DMS53 treated with DMSO at 0.1 percent for 48 hours (cell line): Measurements from ENCODE around the gene PYY.

ENCODE experiments used
- DNase-seq: peaks from one replicate; lab custom pipeline; 2025; ENCODE audit not compliant: unreplicated experiment; lab: John Stamatoyannopoulos, UW

The PYY gene

GRCh38 chr17:43917348-43918025, 36.3 kb downstream of the PYY start:
- DNase-seq = no peak

GRCh38 chr17:43917016-43917347, 36.8 kb downstream of the PYY start:
- no peak for DNase-seq

DNA sequence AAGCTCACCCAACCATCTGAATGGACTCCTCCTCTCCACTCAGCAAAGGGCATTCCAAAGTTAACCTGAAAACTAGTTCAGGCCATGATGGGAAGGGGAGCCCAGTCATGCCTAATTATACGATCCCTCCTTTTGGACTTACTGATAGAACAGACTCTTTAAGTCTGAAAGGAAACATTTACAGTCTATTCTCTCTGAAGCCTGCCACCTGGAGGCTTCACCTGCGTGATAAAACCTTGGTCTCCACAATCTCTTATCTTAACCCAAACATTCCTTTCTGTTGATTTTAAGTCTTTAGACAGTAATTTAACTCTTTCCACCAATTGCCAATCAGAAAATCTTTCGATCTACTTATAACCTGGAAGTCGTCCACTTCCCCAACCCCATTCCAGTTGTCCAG, 37.4 kb downstream of the PYY start:
- DNase-seq = no peak

- no peak for DNase-seq
Observed at GRCh38 chr17:43915559-43915958, 38.2 kb downstream of the PYY start.

GRCh38 chr17:43914451-43914850, 39.3 kb downstream of the PYY start:
- no peak for DNase-seq

- no peak for DNase-seq
Observed at GRCh38 chr17:43913584-43913983, 40.2 kb downstream of the PYY start.

GRCh38 chr17:43912635-43913304, 41.0 kb downstream of the PYY start:
- no peak for DNase-seq

DNA sequence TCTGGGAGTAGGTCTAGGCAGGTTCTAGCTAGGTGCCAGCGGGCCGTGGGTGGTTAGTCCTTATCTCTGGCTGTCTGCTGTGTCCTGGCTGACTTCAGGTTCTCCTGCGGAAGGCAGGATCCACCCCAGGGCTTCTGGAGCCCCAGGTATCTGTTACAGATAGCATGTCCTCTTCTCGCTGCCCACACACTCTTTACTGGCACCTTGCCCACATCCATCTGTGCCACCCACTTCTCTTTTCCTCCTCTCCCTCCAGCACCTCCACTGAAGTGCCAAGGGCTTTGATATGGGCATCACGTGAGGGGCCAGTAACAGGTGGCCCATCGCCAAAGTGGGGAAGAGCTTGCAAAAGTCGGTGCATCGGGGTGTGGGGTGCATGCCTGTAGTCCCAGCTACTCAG, 41.8 kb downstream of the PYY start:
- DNase-seq = no peak

GRCh38 chr17:43909537-43910231, 44.1 kb downstream of the PYY start:
- DNase-seq = no peak

- DNase-seq = no peak
Observed at GRCh38 chr17:43907998-43908721, 45.6 kb downstream of the PYY start.

- DNase-seq = no peak
Observed at GRCh38 chr17:43907425-43907981, 46.2 kb downstream of the PYY start, which contains the start of gene MPP2. Gene MPP2, minus strand, starts transcription at chr17:43907536. Its CDS starts 3,076 bp downstream, at chr17:43904460.

GRCh38 chr17:43906951-43907424, 46.8 kb downstream of the PYY start:
- no peak for DNase-seq

DNA sequence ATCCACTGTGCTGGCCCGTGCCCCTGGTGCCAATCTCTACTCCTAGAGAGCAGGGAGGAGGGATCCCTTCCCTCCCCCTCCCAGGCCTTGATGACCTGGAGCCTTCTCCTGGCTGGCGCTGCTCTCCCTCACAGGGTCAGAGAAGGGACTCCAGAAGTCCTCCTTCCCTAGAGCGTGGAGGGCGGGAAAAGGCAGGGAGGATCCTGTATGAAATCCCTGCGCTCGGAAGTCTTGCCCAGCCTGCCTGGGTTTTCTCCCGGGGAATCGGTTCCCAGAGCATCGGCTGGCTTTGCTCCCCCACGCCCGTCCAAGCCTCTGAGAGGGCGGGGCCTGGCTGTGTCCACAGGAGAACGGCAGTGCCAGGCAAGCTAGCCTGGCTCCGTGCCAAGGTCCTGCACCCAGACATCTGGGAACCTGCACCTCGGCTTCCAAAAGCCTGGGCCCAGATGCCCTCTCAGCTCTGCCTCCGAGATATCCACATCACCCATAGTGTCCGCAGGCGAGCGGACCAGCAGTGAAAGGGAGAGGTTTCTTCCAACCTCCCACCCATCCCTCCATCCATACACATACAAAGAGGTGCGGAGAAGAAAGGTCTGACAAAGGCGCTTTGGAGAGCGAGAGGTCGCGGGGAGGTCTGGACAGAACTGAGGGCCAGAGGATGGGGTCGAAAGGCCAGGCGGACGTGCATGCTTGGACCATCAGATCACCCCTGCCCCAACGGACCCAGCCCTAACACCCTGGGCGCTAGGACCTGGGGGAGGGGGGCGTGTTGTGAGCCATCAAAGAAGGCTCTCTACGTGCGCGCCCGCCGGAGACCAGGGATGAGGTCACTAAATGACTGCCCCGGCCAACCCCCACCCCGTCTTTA, 47.5 kb downstream of the PYY start:
- DNase-seq = no peak

DNA sequence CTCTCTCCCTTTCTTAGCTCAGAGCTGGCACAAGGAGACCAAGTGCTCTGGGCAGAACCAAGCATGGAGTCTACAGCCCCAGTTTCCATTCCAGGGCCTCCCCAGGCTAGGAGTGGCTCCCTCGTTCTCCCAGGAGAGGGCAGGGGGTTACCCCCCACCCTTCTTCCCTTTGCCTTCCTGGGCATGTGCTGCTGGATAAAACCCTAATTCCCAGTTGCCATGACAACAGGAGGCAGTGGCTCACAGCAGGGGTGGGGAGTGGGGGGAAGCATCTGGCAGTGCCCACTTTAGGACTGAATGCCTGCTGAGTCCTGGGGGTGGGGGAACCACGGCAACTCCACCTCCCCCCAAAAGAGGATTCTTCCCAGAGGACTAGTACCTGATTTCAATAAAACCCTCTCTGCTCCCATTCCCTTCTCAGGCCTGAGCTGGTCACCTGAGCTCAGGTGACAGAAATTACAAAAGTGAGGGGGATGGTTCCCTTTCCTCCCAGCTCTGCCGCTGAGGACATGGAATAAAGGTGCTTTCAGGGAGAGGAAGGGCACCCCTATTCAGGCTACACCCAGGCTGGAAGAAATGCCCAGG, 48.2 kb downstream of the PYY start:
- DNase-seq = no peak
